ENCODE data around the gene TNMD.

DNA sequence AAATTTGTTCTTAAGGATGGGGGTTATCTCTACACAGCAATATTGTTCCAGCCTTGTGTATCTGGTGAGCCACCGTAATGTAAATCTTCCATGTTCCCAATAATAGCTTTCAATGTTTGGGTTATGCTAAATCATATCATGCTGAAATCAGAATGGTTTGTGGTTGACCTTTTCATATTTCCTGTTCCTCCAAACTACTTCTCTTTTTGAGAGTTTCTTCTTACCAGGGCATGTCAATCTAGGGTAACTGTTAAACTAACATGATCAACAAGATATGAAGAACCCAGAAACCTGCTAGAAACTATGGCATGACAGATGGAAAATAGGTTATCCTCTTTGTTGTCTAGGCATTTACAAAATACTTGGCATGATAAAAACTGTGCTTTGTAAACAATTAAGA lies 22.0 kb downstream of the TNMD start:
- TF ChIP-seq, protein P1, sequence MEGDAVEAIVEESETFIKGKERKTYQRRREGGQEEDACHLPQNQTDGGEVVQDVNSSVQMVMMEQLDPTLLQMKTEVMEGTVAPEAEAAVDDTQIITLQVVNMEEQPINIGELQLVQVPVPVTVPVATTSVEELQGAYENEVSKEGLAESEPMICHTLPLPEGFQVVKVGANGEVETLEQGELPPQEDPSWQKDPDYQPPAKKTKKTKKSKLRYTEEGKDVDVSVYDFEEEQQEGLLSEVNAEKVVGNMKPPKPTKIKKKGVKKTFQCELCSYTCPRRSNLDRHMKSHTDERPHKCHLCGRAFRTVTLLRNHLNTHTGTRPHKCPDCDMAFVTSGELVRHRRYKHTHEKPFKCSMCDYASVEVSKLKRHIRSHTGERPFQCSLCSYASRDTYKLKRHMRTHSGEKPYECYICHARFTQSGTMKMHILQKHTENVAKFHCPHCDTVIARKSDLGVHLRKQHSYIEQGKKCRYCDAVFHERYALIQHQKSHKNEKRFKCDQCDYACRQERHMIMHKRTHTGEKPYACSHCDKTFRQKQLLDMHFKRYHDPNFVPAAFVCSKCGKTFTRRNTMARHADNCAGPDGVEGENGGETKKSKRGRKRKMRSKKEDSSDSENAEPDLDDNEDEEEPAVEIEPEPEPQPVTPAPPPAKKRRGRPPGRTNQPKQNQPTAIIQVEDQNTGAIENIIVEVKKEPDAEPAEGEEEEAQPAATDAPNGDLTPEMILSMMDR (IDR thresholded peaks at IDR 0.05), result no peak
- TF ChIP-seq POLR2A (IDR thresholded peaks at IDR 0.05), result no peak
